Kidney (tissue), 14 donors: Measurements from ENCODE around the gene SYNGR1. TPM values are rescaled to one million over a fixed set of nuclear protein-coding genes. Genes with fewer than 3 reads are reported as not detected.

Experiments used
- DNase-seq, 5 donors: peaks; one replicate each; pipeline ENCODE4 v3.0.0-alpha.2; 2013 to 2020
- FAIRE-seq: peaks from 2 replicates; lab custom pipeline; 2012; peaks lifted over from hg19 to GRCh38; lab: Jason Lieb, UNC
- H3K27ac ChIP-seq, 2 donors: one replicate each; pipeline ENCODE4 v1.7.0; 2013; ENCODE audit warnings: low read depth in 2 of 2, low read length in 2 of 2, inconsistent platforms in 1 of 2
- H3K27me3 ChIP-seq: one replicate; pipeline ENCODE4 v1.7.1; 2013; ENCODE audit warnings: low read length, inconsistent platforms; ENCODE audit not compliant: control insufficient read depth, insufficient read depth
- H3K36me3 ChIP-seq, 3 donors: one replicate each; pipeline versions ENCODE4 v1.7.0 to v1.7.1; 2013; ENCODE audit warnings: low read length in 3 of 3, control low read depth in 1 of 3, inconsistent platforms in 1 of 3; ENCODE audit not compliant: insufficient read depth in 3 of 3, control insufficient read depth in 2 of 3
- H3K4me1 ChIP-seq, 3 donors: one replicate each; pipeline versions ENCODE4 v1.7.0 to v1.7.1; 2013; ENCODE audit warnings: low read length in 3 of 3, inconsistent platforms in 1 of 3, low read depth in 1 of 3; ENCODE audit not compliant: control insufficient read depth in 2 of 3, insufficient read depth in 2 of 3
- H3K4me3 ChIP-seq, 3 donors: one replicate each; pipeline versions ENCODE4 v1.7.0 to v1.8.1; 2013; ENCODE audit warnings: low read length in 3 of 3, control low read depth in 1 of 3, inconsistent platforms in 1 of 3
- H3K9ac ChIP-seq, 3 donors: one replicate each; pipeline versions ENCODE4 v1.7.0 to v1.7.1; 2013; ENCODE audit warnings: low read length in 3 of 3, control low read depth in 1 of 3, inconsistent platforms in 1 of 3
- H3K9me3 ChIP-seq, 3 donors: one replicate each; pipeline versions ENCODE4 v1.7.0 to v1.7.1; 2013; ENCODE audit warnings: low read length in 3 of 3, control low read depth in 1 of 3, inconsistent platforms in 1 of 3; ENCODE audit not compliant: control insufficient read depth in 2 of 3, insufficient read depth in 1 of 3
- CTCF ChIP-seq: IDR thresholded peaks from 3 replicates; pipeline ENCODE4 v1.5.1; 2012; ENCODE audit warnings: mild to moderate bottlenecking, moderate library complexity, borderline replicate concordance; ENCODE audit not compliant: insufficient read depth; ENCODE audit errors: extremely low read depth
- intact Hi-C: fragments of 100-400 bp; cut with DNase I; formaldehyde crosslinking; loops from one replicate; pipeline ENCODE4 v1.11.1; 2022
- polyA plus RNA-seq: library from polyadenylated mRNA; stranded (reverse); fragments of 350-450 nt; fragmentation: Illumina TruSeq; extraction: RNeasy Lipid Tissue Mini Kit (QIAGEN cat#74804); gene quantifications from one replicate; pipeline ENCODE4 v1.2.3, GENCODE V29; 2014; ENCODE audit warnings: low read depth, low replicate concordance; ENCODE audit not compliant: insufficient read depth
- total RNA-seq: library from RNA; stranded (reverse); fragmentation: NEBNext Ultra II Directional; extraction: Animal tissue kit (Norgen Biotek cat#: 25700); gene quantifications from one replicate; pipeline ENCODE4 v1.2.1, GENCODE V29; 2021
- donor health status: control.
- donor health status: control.
- donor health status: control.
- donor health status: control.
- donor health status: control.
- donor health status: DM: yes; HTN: yes; CAD: no.
- donor health status: Normal renal cell carcinoma (clear cell type).

SYNGR1 gene
- total and polyA plus RNA-seq, 2 donors from 2014 or later, result 21.5 to 43.0 TPM

DNA sequence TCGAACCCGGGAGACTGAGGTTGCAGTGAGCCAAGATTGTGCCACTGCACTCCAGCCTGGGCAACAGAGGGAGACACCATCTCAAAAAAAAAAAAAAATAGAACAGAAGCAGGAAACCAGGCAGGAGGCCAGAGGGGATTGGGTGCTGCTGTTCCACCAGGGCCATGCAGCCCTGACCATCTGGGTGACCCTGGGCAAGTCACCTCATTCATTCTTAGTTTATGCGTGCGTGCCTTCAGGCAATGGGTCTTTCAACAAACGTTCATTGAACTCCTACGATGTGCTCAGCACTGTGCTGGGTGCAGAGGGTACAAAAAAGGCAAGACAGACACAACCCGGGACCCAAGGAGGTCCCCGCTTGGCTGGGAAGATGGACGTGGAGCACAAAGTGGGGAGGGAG is 48.7 kb upstream of the SYNGR1 start:
- Histone ChIP-seq H3K4me1 (peaks cover 0 to 34% (median 12%) of the 10 kb centered on the region in 3 donors), H3K9me3 (no peaks in the 10 kb centered on the region), H3K4me3 (no peak overlapping the region), H3K27ac (no peak overlapping the region), H3K36me3 (no peaks in the 10 kb centered on the region), H3K9ac (no peak overlapping the region), H3K27me3 (no peaks in the 10 kb centered on the region)
- TF ChIP-seq CTCF, result no peak
- intact Hi-C loops, result no loop called here
- DNase-seq (no peak), FAIRE-seq (no peak)

- Histone ChIP-seq H3K36me3 (no peaks in the 10 kb centered on the region), H3K27me3 (no peaks in the 10 kb centered on the region), H3K4me3 (no peak overlapping the region), H3K9me3 (no peaks in the 10 kb centered on the region), H3K9ac (no peak overlapping the region), H3K27ac (no peak overlapping the region), H3K4me1 (peaks cover 0 to 32% (median 12%) of the 10 kb centered on the region in 3 donors)
- no peak for DNase-seq
- FAIRE-seq, result no peak
- intact Hi-C loops, result no loop called here
- TF ChIP-seq CTCF, result no peak
Measured at GRCh38 chr22:39301926-39302325, 47.9 kb upstream of the SYNGR1 start.

GRCh38 chr22:39302431-39302960 is 47.3 kb upstream of the SYNGR1 start:
- FAIRE-seq (no peak), DNase-seq (no peak)
- H3K9ac ChIP-seq, result no peak overlapping the region
- H3K9me3 ChIP-seq, result no peaks in the 10 kb centered on the region
- peaks cover 0 to 26% (median 11%) of the 10 kb centered on the region in 3 donors for H3K4me1 ChIP-seq
- no peak overlapping the region for H3K27ac ChIP-seq
- H3K36me3 ChIP-seq, result no peaks in the 10 kb centered on the region
- H3K4me3 ChIP-seq, result no peak overlapping the region
- intact Hi-C loops, result no loop called here
- no peak for TF ChIP-seq CTCF
- H3K27me3 ChIP-seq, result no peaks in the 10 kb centered on the region

- DNase-seq (no peak), FAIRE-seq (no peak)
- H3K27me3 ChIP-seq, result no peaks in the 10 kb centered on the region
- no peak for TF ChIP-seq CTCF
- H3K4me3 ChIP-seq, result no peak overlapping the region
- no peaks in the 10 kb centered on the region for H3K36me3 ChIP-seq
- intact Hi-C loops, result no loop called here
- H3K4me1 ChIP-seq, result peaks cover 0 to 20% (median 3%) of the 10 kb centered on the region in 3 donors
- no peak overlapping the region for H3K27ac ChIP-seq
- H3K9me3 ChIP-seq, result no peaks in the 10 kb centered on the region
- H3K9ac ChIP-seq, result no peak overlapping the region
Measured at GRCh38 chr22:39303358-39303757, 46.4 kb upstream of the SYNGR1 start.
